H1 (cell line): ENCODE results near the gene WASF3. TPM values are rescaled to one million over a fixed set of nuclear protein-coding genes. Genes with fewer than 3 reads are reported as not detected.

Experiments used
- CTCF ChIA-PET: fragments of 300-600 bp; sonication (Branson Sonifier 250); formaldehyde crosslinking; loops from one replicate; lab custom pipeline; 2021; ENCODE audit not compliant: partially characterized antibody; lab: Charles Lee
- POLR2A ChIA-PET: fragments of 300-600 bp; sonication (Branson Sonifier 250); formaldehyde crosslinking; loops from one replicate; lab custom pipeline; 2021; ENCODE audit warnings: inconsistent platforms; ENCODE audit not compliant: partially characterized antibody; lab: Charles Lee
- DNase-seq, 2 experiments: peaks; one replicate each; pipeline versions ENCODE4 v3.0.0 to v3.0.0-alpha.2; 2010 to 2022; ENCODE audit warnings: low spot score in 2 of 2, low read depth in 1 of 2, mixed read lengths in 1 of 2
- FAIRE-seq: peaks from 2 replicates; lab custom pipeline; 2011; peaks lifted over from hg19 to GRCh38; lab: Jason Lieb, UNC
- H2AFZ ChIP-seq: 2 replicates; pipeline ENCODE4 v1.8.1; 2012; ENCODE audit warnings: low read length, inconsistent platforms
- H2AK5ac ChIP-seq: 2 replicates; pipeline ENCODE4 v1.6.1; 2013; ENCODE audit warnings: low read depth, low read length
- H2BK120ac ChIP-seq: replicated peaks from 2 replicates; pipeline ENCODE3; 2013; ENCODE audit warnings: low read depth, low read length, inconsistent platforms
- H2BK12ac ChIP-seq: 2 replicates; pipeline ENCODE4 v1.6.1; 2013; ENCODE audit warnings: low read depth, low read length
- H2BK15ac ChIP-seq: 2 replicates; pipeline ENCODE4 v1.6.1; 2013; ENCODE audit warnings: low read length
- H2BK20ac ChIP-seq: 2 replicates; pipeline ENCODE4 v1.6.1; 2013; ENCODE audit warnings: low read length
- H2BK5ac ChIP-seq: 2 replicates; pipeline ENCODE4 v1.6.1; 2013; ENCODE audit warnings: low read depth, low read length
- H3K14ac ChIP-seq: 2 replicates; pipeline ENCODE4 v1.6.1; 2013; ENCODE audit warnings: inconsistent platforms; ENCODE audit not compliant: insufficient read length
- H3K18ac ChIP-seq: 2 replicates; pipeline ENCODE4 v1.6.1; 2013; ENCODE audit warnings: low read length; ENCODE audit errors: extremely low read depth
- H3K23ac ChIP-seq: 2 replicates; pipeline ENCODE4 v1.6.1; 2013; ENCODE audit warnings: inconsistent platforms; ENCODE audit not compliant: insufficient read length
- H3K23me2 ChIP-seq: 2 replicates; pipeline ENCODE4 v1.6.1; 2013; ENCODE audit warnings: low read depth, low read length
- H3K27ac ChIP-seq: 2 replicates; pipeline ENCODE4 v1.6.1; 2011; ENCODE audit warnings: low read depth, low read length, inconsistent platforms
- H3K27me3 ChIP-seq, 4 experiments: replicated peaks in 1 of 4; 1 replicate in 1 of 4; 2 replicates in 3 of 4; pipeline versions ENCODE4 v1.6.1 to v1.8.1; 2011 to 2013; ENCODE audit warnings: low read length in 3 of 4, mild to moderate bottlenecking in 3 of 4, inconsistent platforms in 2 of 4, mixed read lengths in 2 of 4, moderate library complexity in 1 of 4; ENCODE audit not compliant: control insufficient read depth in 3 of 4, insufficient read depth in 3 of 4; ENCODE audit errors: extremely low read depth in 1 of 4
- H3K36me3 ChIP-seq, 4 experiments: 2 replicates each; pipeline versions ENCODE4 v1.6.1 to v1.8.1; 2011 to 2013; ENCODE audit warnings: mild to moderate bottlenecking in 4 of 4, low read length in 3 of 4, moderate library complexity in 2 of 4, control low read depth in 1 of 4, inconsistent platforms in 1 of 4; ENCODE audit not compliant: insufficient read depth in 4 of 4, control insufficient read depth in 2 of 4
- H3K4ac ChIP-seq: replicated peaks from 2 replicates; pipeline ENCODE3; 2013; ENCODE audit warnings: low read length, low read depth, mixed read lengths, inconsistent platforms; ENCODE audit not compliant: insufficient read length
- H3K4me1 ChIP-seq, 4 experiments: replicated peaks in 1 of 4; 1 replicate in 1 of 4; 2 replicates in 3 of 4; pipeline versions ENCODE4 v1.6.1 to v1.8.1; 2011 to 2013; ENCODE audit warnings: low read length in 3 of 4, inconsistent platforms in 2 of 4, mixed read lengths in 1 of 4; ENCODE audit not compliant: insufficient read depth in 4 of 4, control insufficient read depth in 3 of 4
- H3K4me2 ChIP-seq, 2 experiments: 2 replicates each; pipeline versions ENCODE4 v1.6.1 to v1.8.1; 2011 to 2013; ENCODE audit warnings: low read depth in 2 of 2, low read length in 2 of 2, control low read depth in 1 of 2, inconsistent platforms in 1 of 2, mild to moderate bottlenecking in 1 of 2; ENCODE audit not compliant: insufficient read depth in 1 of 2
- H3K4me3 ChIP-seq, 4 experiments: fragments of 200-600, 300-600 bp in 1 of 4; sonication (generic), shearing (Covaris generic), sonication (Bioruptor Twin) in 1 of 4; 2 replicates each; pipeline versions ENCODE4 v1.5.1 to v1.8.1; 2011 to 2016; ENCODE audit warnings: low read length in 4 of 4, low read depth in 3 of 4, control low read depth in 2 of 4, inconsistent platforms in 2 of 4, mild to moderate bottlenecking in 2 of 4, mixed read lengths in 1 of 4, moderate library complexity in 1 of 4; ENCODE audit not compliant: insufficient read depth in 2 of 4; ENCODE audit errors: extremely low read depth in 1 of 4
- H3K56ac ChIP-seq: replicated peaks from 2 replicates; pipeline ENCODE3; 2013; ENCODE audit warnings: low read depth, mild to moderate bottlenecking, mixed read lengths, low read length, inconsistent platforms; ENCODE audit not compliant: insufficient read length
- H3K79me1 ChIP-seq: 2 replicates; pipeline ENCODE4 v1.6.1; 2013; ENCODE audit warnings: low read depth, low read length, control low read depth
- H3K79me2 ChIP-seq, 2 experiments: 2 replicates each; pipeline versions ENCODE4 v1.6.1 to v1.8.1; 2012 to 2013; ENCODE audit warnings: low read length in 2 of 2, mild to moderate bottlenecking in 2 of 2, inconsistent platforms in 1 of 2; ENCODE audit not compliant: insufficient read depth in 2 of 2, control insufficient read depth in 1 of 2
- H3K9ac ChIP-seq, 4 experiments: replicated peaks in 1 of 4; 1 replicate in 1 of 4; 2 replicates in 3 of 4; pipeline versions ENCODE4 v1.6.1 to v1.8.1; 2011 to 2013; ENCODE audit warnings: low read depth in 3 of 4, low read length in 3 of 4, control low read depth in 2 of 4, mild to moderate bottlenecking in 2 of 4, moderate library complexity in 2 of 4, inconsistent platforms in 1 of 4; ENCODE audit errors: extremely low read depth in 1 of 4
- H3K9me3 ChIP-seq, 2 experiments: 2 replicates each; pipeline versions ENCODE4 v1.6.1 to v1.8.1; 2012 to 2013; ENCODE audit warnings: mild to moderate bottlenecking in 2 of 2, moderate library complexity in 2 of 2, control low read depth in 1 of 2, inconsistent platforms in 1 of 2, low read depth in 1 of 2, low read length in 1 of 2, mixed read lengths in 1 of 2; ENCODE audit not compliant: insufficient read depth in 2 of 2
- H4K20me1 ChIP-seq, 2 experiments: replicated peaks in 1 of 2; 2 replicates each; pipeline versions ENCODE3 to v1.8.1; 2011 to 2013; ENCODE audit warnings: inconsistent platforms in 2 of 2, low read length in 2 of 2, mild to moderate bottlenecking in 1 of 2; ENCODE audit not compliant: insufficient read depth in 2 of 2, control insufficient read depth in 1 of 2
- H4K5ac ChIP-seq: 2 replicates; pipeline ENCODE4 v1.6.1; 2013; ENCODE audit warnings: low read length, low read depth, mixed read lengths, inconsistent platforms; ENCODE audit not compliant: insufficient read length
- H4K8ac ChIP-seq: 2 replicates; pipeline ENCODE4 v1.8.0; 2013; ENCODE audit warnings: mild to moderate bottlenecking, moderate library complexity, low read length, inconsistent platforms; ENCODE audit not compliant: insufficient read depth; ENCODE audit errors: extremely low read depth
- H4K91ac ChIP-seq: replicated peaks from 2 replicates; pipeline ENCODE3; 2013; ENCODE audit warnings: low read length, mixed read lengths, inconsistent platforms; ENCODE audit not compliant: insufficient read length
- FOSL1 ChIP-seq: IDR thresholded peaks from 2 replicates; pipeline ENCODE4 v1.6.1; 2011; ENCODE audit warnings: mild to moderate bottlenecking, low read depth, low read length, moderate library complexity; ENCODE audit not compliant: insufficient read depth
- GABPA ChIP-seq: IDR thresholded peaks from 2 replicates; pipeline ENCODE4 v1.6.1; 2011; ENCODE audit warnings: mild to moderate bottlenecking, low read length, moderate library complexity, borderline replicate concordance; ENCODE audit not compliant: insufficient read depth
- JUND ChIP-seq: IDR thresholded peaks from 2 replicates; pipeline ENCODE4 v1.6.1; 2011; ENCODE audit warnings: mild to moderate bottlenecking, improper control_type of control experiment, low read length
- NRF1 ChIP-seq: IDR thresholded peaks from 2 replicates; pipeline ENCODE4 v1.6.1; 2011; ENCODE audit warnings: mild to moderate bottlenecking, low read depth, low read length, improper control_type of control experiment
- POLR2A ChIP-seq, 2 experiments: IDR thresholded peaks; 1 replicate in 1 of 2; 2 replicates in 1 of 2; pipeline ENCODE4 v1.6.1; 2011; ENCODE audit warnings: low read depth in 2 of 2, low read length in 2 of 2, mild to moderate bottlenecking in 2 of 2; ENCODE audit errors: control extremely low read depth in 1 of 2
- SIN3A ChIP-seq, 2 experiments: IDR thresholded peaks in 1 of 2; conservative IDR thresholded peaks in 1 of 2; 2 replicates each; pipeline ENCODE4 v1.6.1; 2011 to 2012; ENCODE audit warnings: low read length in 2 of 2, improper control_type of control experiment in 1 of 2, low read depth in 1 of 2, mild to moderate bottlenecking in 1 of 2
- SIRT6 ChIP-seq: IDR thresholded peaks from one replicate; pipeline ENCODE4 v1.7.1; 2012; ENCODE audit warnings: low read length, inconsistent platforms
- SP2 ChIP-seq: IDR thresholded peaks from 2 replicates; pipeline ENCODE4 v1.6.1; 2012; ENCODE audit warnings: mild to moderate bottlenecking, low read length, inconsistent platforms
- SP4 ChIP-seq: IDR thresholded peaks from 2 replicates; pipeline ENCODE4 v1.6.1; 2012; ENCODE audit warnings: low read length, inconsistent platforms
- SRF ChIP-seq: IDR thresholded peaks from 2 replicates; pipeline ENCODE4 v1.6.1; 2011; ENCODE audit warnings: mild to moderate bottlenecking, low read depth, low read length, moderate library complexity
- SUZ12 ChIP-seq: fragments of 200-600 bp; sonication (generic); IDR thresholded peaks from 2 replicates; pipeline ENCODE4 v1.6.1; 2012; ENCODE audit warnings: mild to moderate bottlenecking, inconsistent platforms, low read length, moderate library complexity, mixed read lengths
- TAF7 ChIP-seq: optimal IDR thresholded peaks from 2 replicates; pipeline ENCODE3; 2011; ENCODE audit warnings: low read depth, mild to moderate bottlenecking, inconsistent platforms, low read length, moderate library complexity, borderline replicate concordance
- TCF12 ChIP-seq: IDR thresholded peaks from 2 replicates; pipeline ENCODE4 v1.6.1; 2011; ENCODE audit warnings: low read depth, mild to moderate bottlenecking, low read length
- TEAD4 ChIP-seq: IDR thresholded peaks from 2 replicates; pipeline ENCODE4 v1.6.1; 2012; ENCODE audit warnings: low read depth, low read length, inconsistent platforms, mixed read lengths
- YY1 ChIP-seq: IDR thresholded peaks from 2 replicates; pipeline ENCODE4 v1.6.1; 2011; ENCODE audit warnings: low read depth, mild to moderate bottlenecking, low read length
- WGBS, 2 experiments: shearing (Covaris generic) in 1 of 2; methylation state at CpG; one replicate each; pipeline versions ENCODE4 v1.1.6 to v1.1.7; 2013 to 2015; ENCODE audit warnings: low lambda C conversion rate in 2 of 2, mixed read lengths in 2 of 2, inconsistent platforms in 1 of 2, low coverage in 1 of 2, missing lambda C conversion rate in 1 of 2; ENCODE audit not compliant: insufficient replicate concordance in 2 of 2, insufficient coverage in 1 of 2, insufficient read length in 1 of 2; ENCODE audit errors: extremely low coverage in 1 of 2, missing lambda C conversion rate in 1 of 2; 5-methylcytosine and 5-hydroxymethylcytosine counted together
- polyA plus RNA-seq, 7 experiments: library from polyadenylated mRNA; depleted of rRNA in 3 of 7; stranded (reverse) in 5 of 7; unstranded in 2 of 7; fragments of >200 nt in 5 of 7; fragments of 200-250 nt in 2 of 7; gene quantifications; 1 replicate in 5 of 7; 2 replicates in 1 of 7; 4 replicates in 1 of 7; pipeline versions ENCODE4 v1.2.1 to v1.2.3, GENCODE V29; 2011 to 2013; ENCODE audit warnings: missing spikeins in 2 of 7, mixed read lengths in 2 of 7
- total RNA-seq: library from RNA; stranded (reverse); fragmentation: NEBNext Ultra II Directional; extraction: Animal tissue kit (Norgen Biotek cat#: 25700); gene quantifications from 2 replicates; pipeline ENCODE4 v1.2.1, GENCODE V29; 2021

WASF3 gene
- total and polyA plus RNA-seq, 2 of the 8 experiments (the other 6 are each of a cell fraction or from before 2014, with no cell fraction given) = 18.7 to 39.8 TPM

- H3K27me3 ChIP-seq = peaks cover 0 to 4% (median 0%) of the 10 kb centered on the region in 4 experiments; a peak in 3 of 7 replicates
- POLR2A ChIA-PET = interaction anchor here (1.3 to 1.4 kb wide), 2 partner anchors 39 to 56 kb away, joined by 3 to 9 read pairs; no protein-coding TSS in a partner anchor
- no peak overlapping the region for H2AK5ac ChIP-seq
- peaks cover 2% of the 10 kb centered on the region; the same call in 1 of the 2 replicates for H3K79me1 ChIP-seq
- peaks cover 4 to 34% of the 10 kb centered on the region in 2 experiments; a peak in 3 of 4 replicates for H3K79me2 ChIP-seq
- peak overlapping the region in 1 of 4 experiments; percentile 60; a peak in 2 of 7 replicates for H3K9ac ChIP-seq
- no peak overlapping the region for H2BK20ac ChIP-seq
- H2BK120ac ChIP-seq = no peak overlapping the region
- H2BK12ac ChIP-seq = no peak overlapping the region
- peak overlapping the region; percentile 51 to 95 (median 73) for H3K4me3 ChIP-seq
- no peak overlapping the region for H3K56ac ChIP-seq
- H2AFZ ChIP-seq = peak overlapping the region; percentile 84; the same call in 1 of the 2 replicates
- CTCF ChIA-PET = interaction anchor here (0.6 to 1.8 kb wide), 5 partner anchors 49 to 284 kb away, joined by 3 to 9 read pairs (median 3); no protein-coding TSS in a partner anchor
- H3K18ac ChIP-seq = no peak overlapping the region
- H3K23ac ChIP-seq = no peak overlapping the region
- no peaks in the 10 kb centered on the region for H3K36me3 ChIP-seq
- WGBS, 2 experiments = 0 to 100% methylated on average over 1 to 3 of the region's 3 CpGs
- H4K5ac ChIP-seq = no peak overlapping the region
- FAIRE-seq (no peak), DNase-seq (no peak)
- H3K14ac ChIP-seq = no peak overlapping the region
- 0 out of 2 replicates have a peak overlapping the region, but pooled peaks have one; percentile 53 for H2BK15ac ChIP-seq
- peaks cover 0 to 4% (median under 1%) of the 10 kb centered on the region in 4 experiments; a peak in 4 of 7 replicates for H3K4me1 ChIP-seq
- H4K8ac ChIP-seq = no peak overlapping the region
- no peak overlapping the region for H2BK5ac ChIP-seq
- H3K27ac ChIP-seq = no peak overlapping the region
- no peak overlapping the region for H4K91ac ChIP-seq
- H3K4ac ChIP-seq = no peak overlapping the region
- H3K23me2 ChIP-seq = peaks cover 7% of the 10 kb centered on the region
- H3K9me3 ChIP-seq = no peaks in the 10 kb centered on the region
- H4K20me1 ChIP-seq = peaks cover 0 to 12% of the 10 kb centered on the region in 2 experiments
- H3K4me2 ChIP-seq = peak overlapping the region; percentile 87 to 98
- TF ChIP-seq FOSL1 (no peak), SIRT6 (no peak), NRF1 (no peak), TAF7 (no peak), GABPA (no peak), SP2 (no peak), TCF12 (no peak), YY1 (no peak), TEAD4 (no peak), SP4 (no peak), SUZ12 (no peak), SRF (no peak), JUND (no peak), POLR2A (IDR thresholded peaks at IDR 0.05; ENCODE audit: control extremely low read depth in 1 of 2, low read depth in 2 of 2, low read length in 2 of 2) (no peak), SIN3A (conservative IDR thresholded peaks at IDR 0.05 in 1 of 2, IDR thresholded peaks at IDR 0.05 in 1 of 2; ENCODE audit: low read depth in 1 of 2, low read length in 2 of 2) (no peak)
Observed at GRCh38 chr13:26557051-26557392, 461 bp upstream of the WASF3 start.
